ENCODE data around the gene ANXA10.

The ANXA10 gene, protein sequence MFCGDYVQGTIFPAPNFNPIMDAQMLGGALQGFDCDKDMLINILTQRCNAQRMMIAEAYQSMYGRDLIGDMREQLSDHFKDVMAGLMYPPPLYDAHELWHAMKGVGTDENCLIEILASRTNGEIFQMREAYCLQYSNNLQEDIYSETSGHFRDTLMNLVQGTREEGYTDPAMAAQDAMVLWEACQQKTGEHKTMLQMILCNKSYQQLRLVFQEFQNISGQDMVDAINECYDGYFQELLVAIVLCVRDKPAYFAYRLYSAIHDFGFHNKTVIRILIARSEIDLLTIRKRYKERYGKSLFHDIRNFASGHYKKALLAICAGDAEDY

DNA sequence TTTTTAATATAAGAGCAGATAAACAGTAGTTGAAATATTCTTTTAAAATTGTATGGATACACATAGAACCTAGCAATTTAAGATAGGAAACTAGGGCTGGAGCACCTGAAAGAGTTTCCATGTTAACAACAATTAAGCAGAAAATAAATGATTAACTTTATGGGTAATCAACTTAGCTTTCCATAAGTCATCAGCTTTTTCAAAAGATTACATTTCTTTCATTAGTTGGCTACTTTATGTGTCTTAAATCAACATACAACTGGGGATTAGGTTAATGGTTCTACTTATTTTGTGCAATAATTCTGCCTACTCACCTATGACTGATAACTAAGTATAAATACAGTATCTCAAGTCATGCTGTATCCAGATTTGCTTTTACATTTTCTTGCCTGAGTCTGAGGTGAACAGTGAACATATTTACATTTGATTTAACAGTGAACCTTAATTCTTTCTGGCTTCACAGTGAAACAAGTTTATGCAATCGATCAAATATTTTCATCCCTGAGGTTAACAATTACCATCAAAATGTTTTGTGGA is at the start of gene ANXA10:
Gene ANXA10 (plus strand): TSS at position 362 of the 537 bp plus-strand sequence. CDS start 164 bp downstream, at position 526.
- Histone ChIP-seq H3K27me3 (ENCODE audit: control insufficient read depth, insufficient read depth, low read length) (no peaks in the 10 kb centered on the region), H3K4me3 (ENCODE audit: low read length) (no peak within 1 kb of the TSS), H3K4me1 (ENCODE audit: control insufficient read depth, insufficient read depth, low read length) (no peaks in the 10 kb centered on the region), H3K27ac (ENCODE audit: low read length) (no peak within 1 kb of the TSS), H3K9me3 (ENCODE audit: control insufficient read depth, insufficient read depth, low read length) (no peaks in the 10 kb centered on the region; the same call in 1 of the 2 replicates), H3K36me3 (ENCODE audit: control insufficient read depth, insufficient read depth, low read length) (no peaks in the 10 kb centered on the region)
- WGBS (ENCODE audit: insufficient coverage, insufficient read length) = no CpG with 5 or more reads among the region's 1 CpG
- no peak for DNase-seq (ENCODE audit: low read depth, low spot score)

DNA sequence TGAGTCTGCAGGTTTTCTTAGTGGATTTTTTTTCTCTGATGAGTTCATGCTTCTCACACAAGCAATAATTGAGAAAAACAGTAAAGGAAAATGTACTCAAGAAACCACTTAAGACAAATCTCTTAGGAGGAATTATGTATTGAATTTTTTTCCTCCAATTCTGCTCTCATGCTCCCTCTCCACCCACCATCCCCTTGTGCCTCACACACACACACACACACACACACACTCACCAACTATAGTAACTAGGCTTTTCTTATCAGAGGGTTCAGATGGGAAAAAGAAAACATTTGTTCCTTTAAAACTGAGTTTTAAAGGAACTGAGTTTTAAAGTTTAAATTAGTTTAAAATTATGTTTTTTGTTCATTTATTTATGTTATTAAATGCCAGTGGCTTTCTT is 47.0 kb upstream of the ANXA10 start:
- no peak overlapping the region for H3K4me3 ChIP-seq (ENCODE audit: low read length)
- no peaks in the 10 kb centered on the region for H3K27me3 ChIP-seq (ENCODE audit: control insufficient read depth, insufficient read depth, low read length)
- H3K27ac ChIP-seq (ENCODE audit: low read length) = no peak overlapping the region
- no peaks in the 10 kb centered on the region for H3K4me1 ChIP-seq (ENCODE audit: control insufficient read depth, insufficient read depth, low read length)
- DNase-seq (ENCODE audit: low read depth, low spot score) = no peak
- H3K36me3 ChIP-seq (ENCODE audit: control insufficient read depth, insufficient read depth, low read length) = no peaks in the 10 kb centered on the region
- no peaks in the 10 kb centered on the region for H3K9me3 ChIP-seq (ENCODE audit: control insufficient read depth, insufficient read depth, low read length)

DNA sequence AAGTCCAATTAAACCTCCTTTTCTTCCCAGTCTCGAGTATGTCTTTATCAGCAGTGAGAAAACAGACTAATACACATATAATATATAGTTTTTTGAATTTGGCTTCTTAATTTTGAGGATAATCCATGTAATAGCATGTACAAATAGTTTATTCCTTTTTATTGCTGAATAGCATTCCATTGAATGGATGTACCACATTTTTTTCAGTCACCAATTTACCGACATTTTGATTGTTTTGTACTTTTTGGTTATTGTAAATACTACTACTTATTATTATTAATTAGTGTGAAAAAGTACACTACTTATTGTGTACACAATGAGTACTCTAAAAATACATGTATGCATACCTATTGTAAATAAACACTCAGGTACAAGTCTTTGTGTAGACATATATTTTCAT is 42.3 kb upstream of the ANXA10 start:
- WGBS (ENCODE audit: insufficient coverage, insufficient read length) = no CpG with 5 or more reads among the region's 2 CpGs
- no peaks in the 10 kb centered on the region for H3K9me3 ChIP-seq (ENCODE audit: control insufficient read depth, insufficient read depth, low read length)
- no peak overlapping the region for H3K27ac ChIP-seq (ENCODE audit: low read length)
- DNase-seq (ENCODE audit: low read depth, low spot score) = no peak
- H3K27me3 ChIP-seq (ENCODE audit: control insufficient read depth, insufficient read depth, low read length) = no peaks in the 10 kb centered on the region
- H3K4me1 ChIP-seq (ENCODE audit: control insufficient read depth, insufficient read depth, low read length) = no peaks in the 10 kb centered on the region
- no peaks in the 10 kb centered on the region for H3K36me3 ChIP-seq (ENCODE audit: control insufficient read depth, insufficient read depth, low read length)
- H3K4me3 ChIP-seq (ENCODE audit: low read length) = no peak overlapping the region

DNA sequence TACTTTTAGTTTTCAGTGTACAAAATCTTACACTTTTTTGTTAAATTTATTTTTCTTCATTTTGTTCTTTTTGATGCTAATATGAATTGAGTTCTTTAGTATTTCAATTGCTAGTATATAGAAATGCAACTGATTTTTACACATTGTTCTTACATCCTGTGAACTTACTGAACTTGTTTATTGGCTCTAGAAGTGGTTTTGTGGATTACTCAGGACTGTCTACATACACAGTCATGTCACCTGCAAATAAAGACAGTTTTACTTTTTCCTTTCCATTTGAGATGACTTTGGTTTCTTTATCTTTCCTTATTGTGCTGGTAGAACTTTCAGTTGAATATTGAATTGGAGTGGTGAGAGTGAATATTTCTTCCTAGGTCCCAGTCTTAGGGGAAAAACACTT is 40.8 kb upstream of the ANXA10 start:
- Histone ChIP-seq H3K27me3 (ENCODE audit: control insufficient read depth, insufficient read depth, low read length) (no peaks in the 10 kb centered on the region), H3K36me3 (ENCODE audit: control insufficient read depth, insufficient read depth, low read length) (no peaks in the 10 kb centered on the region), H3K4me1 (ENCODE audit: control insufficient read depth, insufficient read depth, low read length) (no peaks in the 10 kb centered on the region), H3K9me3 (ENCODE audit: control insufficient read depth, insufficient read depth, low read length) (no peaks in the 10 kb centered on the region), H3K27ac (ENCODE audit: low read length) (no peak overlapping the region), H3K4me3 (ENCODE audit: low read length) (no peak overlapping the region)
- no peak for DNase-seq (ENCODE audit: low read depth, low spot score)

DNA sequence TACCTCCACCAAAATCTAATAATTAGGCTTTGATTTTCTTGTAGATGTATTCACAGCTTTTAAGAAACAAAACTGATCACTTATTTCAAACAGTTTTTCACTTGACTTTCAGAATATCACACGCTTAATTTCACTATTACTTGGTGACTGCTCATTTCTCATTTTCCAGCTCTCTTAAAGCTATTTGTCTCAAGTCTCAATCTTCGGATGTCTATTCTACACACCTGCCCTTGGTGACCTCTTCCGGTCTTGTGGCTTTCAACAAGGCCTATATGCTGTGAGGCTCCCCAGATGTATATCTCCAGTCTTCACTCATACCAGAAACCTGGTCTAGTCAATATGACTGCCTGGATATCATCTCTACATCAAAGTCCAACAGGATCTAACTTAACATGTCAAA is 34.9 kb upstream of the ANXA10 start:
- DNase-seq (ENCODE audit: low read depth, low spot score) = no peak
- H3K27ac ChIP-seq (ENCODE audit: low read length) = no peak overlapping the region
- H3K27me3 ChIP-seq (ENCODE audit: control insufficient read depth, insufficient read depth, low read length) = no peaks in the 10 kb centered on the region
- WGBS (ENCODE audit: insufficient coverage, insufficient read length) = no CpG with 5 or more reads among the region's 3 CpGs
- no peaks in the 10 kb centered on the region for H3K4me1 ChIP-seq (ENCODE audit: control insufficient read depth, insufficient read depth, low read length)
- H3K36me3 ChIP-seq (ENCODE audit: control insufficient read depth, insufficient read depth, low read length) = no peaks in the 10 kb centered on the region
- H3K4me3 ChIP-seq (ENCODE audit: low read length) = no peak overlapping the region
- H3K9me3 ChIP-seq (ENCODE audit: control insufficient read depth, insufficient read depth, low read length) = no peaks in the 10 kb centered on the region

DNA sequence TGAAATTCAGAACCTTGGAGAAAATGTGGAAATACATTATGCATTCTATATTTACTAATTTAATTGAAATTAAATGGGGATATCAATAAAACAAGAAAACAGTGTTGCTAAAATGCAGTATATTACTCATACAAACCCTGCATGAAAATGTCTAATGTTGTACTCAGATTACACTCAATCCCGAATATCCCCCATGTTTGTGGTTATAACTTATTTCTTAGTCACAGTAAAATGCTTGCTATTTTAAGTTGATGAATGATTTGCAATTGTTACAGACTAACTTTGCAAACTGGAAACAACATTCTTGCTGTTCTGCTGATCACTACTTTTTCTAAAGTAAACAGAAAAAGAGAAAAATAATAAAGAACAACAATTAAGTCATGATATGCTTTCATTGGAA is 33.1 kb upstream of the ANXA10 start:
- Histone ChIP-seq H3K9me3 (ENCODE audit: control insufficient read depth, insufficient read depth, low read length) (no peaks in the 10 kb centered on the region), H3K4me1 (ENCODE audit: control insufficient read depth, insufficient read depth, low read length) (no peaks in the 10 kb centered on the region), H3K36me3 (ENCODE audit: control insufficient read depth, insufficient read depth, low read length) (no peaks in the 10 kb centered on the region), H3K4me3 (ENCODE audit: low read length) (no peak overlapping the region), H3K27me3 (ENCODE audit: control insufficient read depth, insufficient read depth, low read length) (no peaks in the 10 kb centered on the region), H3K27ac (ENCODE audit: low read length) (no peak overlapping the region)
- no CpG with 5 or more reads among the region's 1 CpG for WGBS (ENCODE audit: insufficient coverage, insufficient read length)
- no peak for DNase-seq (ENCODE audit: low read depth, low spot score)

DNA sequence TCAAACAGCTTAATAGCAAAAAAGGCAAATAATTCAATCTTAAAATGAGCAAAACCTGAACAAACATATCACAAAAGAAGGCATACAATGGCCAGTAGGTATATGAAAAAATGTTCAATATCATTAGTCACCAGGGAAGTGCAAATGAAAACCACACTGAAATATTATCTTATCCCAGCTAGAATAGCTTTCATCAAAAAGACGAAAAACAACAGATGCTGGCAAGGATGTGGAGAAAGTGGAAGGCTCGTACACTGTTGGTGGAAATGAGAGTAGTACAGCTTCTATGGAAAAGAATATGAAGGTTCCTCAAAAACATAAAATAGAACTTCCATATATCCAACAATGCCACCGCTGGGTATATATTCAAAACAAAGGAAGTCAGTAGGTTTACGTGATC is 29.3 kb upstream of the ANXA10 start:
- Histone ChIP-seq H3K9me3 (ENCODE audit: control insufficient read depth, insufficient read depth, low read length) (no peaks in the 10 kb centered on the region), H3K27me3 (ENCODE audit: control insufficient read depth, insufficient read depth, low read length) (no peaks in the 10 kb centered on the region), H3K4me3 (ENCODE audit: low read length) (no peak overlapping the region), H3K27ac (ENCODE audit: low read length) (no peak overlapping the region), H3K36me3 (ENCODE audit: control insufficient read depth, insufficient read depth, low read length) (no peaks in the 10 kb centered on the region), H3K4me1 (ENCODE audit: control insufficient read depth, insufficient read depth, low read length) (no peaks in the 10 kb centered on the region)
- DNase-seq (ENCODE audit: low read depth, low spot score) = no peak
- WGBS (ENCODE audit: insufficient coverage, insufficient read length) = no CpG with 5 or more reads among the region's 4 CpGs

DNA sequence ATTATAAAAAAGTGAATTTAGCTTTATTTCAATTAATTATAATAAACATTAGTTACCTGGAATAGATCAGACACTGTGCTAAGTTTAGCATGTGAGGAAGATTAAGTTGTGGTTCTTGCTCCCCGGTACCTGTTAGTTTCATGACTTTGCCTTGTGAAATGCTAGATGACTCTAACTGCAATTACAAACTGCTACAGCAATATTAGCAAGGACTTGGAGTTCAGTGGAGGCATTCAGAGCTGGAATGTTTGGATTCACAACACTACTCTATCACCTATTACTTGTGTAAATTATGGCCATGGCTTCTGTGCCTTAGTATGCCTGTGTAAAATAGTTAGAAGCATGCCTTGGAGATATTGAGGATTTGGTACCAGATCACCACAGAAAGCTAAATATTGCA is 21.4 kb upstream of the ANXA10 start:
- DNase-seq (ENCODE audit: low read depth, low spot score) = no peak
- no peak overlapping the region for H3K4me3 ChIP-seq (ENCODE audit: low read length)
- H3K27me3 ChIP-seq (ENCODE audit: control insufficient read depth, insufficient read depth, low read length) = no peaks in the 10 kb centered on the region
- no CpG with 5 or more reads among the region's 1 CpG for WGBS (ENCODE audit: insufficient coverage, insufficient read length)
- H3K36me3 ChIP-seq (ENCODE audit: control insufficient read depth, insufficient read depth, low read length) = no peaks in the 10 kb centered on the region
- no peaks in the 10 kb centered on the region for H3K4me1 ChIP-seq (ENCODE audit: control insufficient read depth, insufficient read depth, low read length)
- H3K9me3 ChIP-seq (ENCODE audit: control insufficient read depth, insufficient read depth, low read length) = no peaks in the 10 kb centered on the region
- H3K27ac ChIP-seq (ENCODE audit: low read length) = no peak overlapping the region

DNA sequence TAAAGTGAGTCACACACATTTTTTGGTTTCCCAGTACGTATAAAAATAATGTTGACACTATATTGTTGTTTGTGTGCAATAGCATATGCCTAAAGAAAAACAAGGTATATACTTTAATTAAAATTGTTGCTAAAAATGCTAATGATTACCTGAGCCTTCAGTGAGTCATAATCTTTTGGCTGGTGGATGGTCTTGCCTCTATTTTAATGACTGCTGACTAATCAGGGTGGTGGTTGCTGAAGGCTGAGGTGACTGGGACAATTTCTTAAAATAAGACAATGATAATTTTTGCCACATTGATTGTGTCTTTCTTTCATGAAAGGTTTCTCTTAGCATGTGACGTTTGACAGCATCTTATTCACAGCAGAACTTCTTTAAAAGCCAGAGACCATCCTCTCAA is 21.0 kb upstream of the ANXA10 start:
- Histone ChIP-seq H3K27me3 (ENCODE audit: control insufficient read depth, insufficient read depth, low read length) (no peaks in the 10 kb centered on the region), H3K4me1 (ENCODE audit: control insufficient read depth, insufficient read depth, low read length) (no peaks in the 10 kb centered on the region), H3K9me3 (ENCODE audit: control insufficient read depth, insufficient read depth, low read length) (no peaks in the 10 kb centered on the region), H3K27ac (ENCODE audit: low read length) (no peak overlapping the region), H3K36me3 (ENCODE audit: control insufficient read depth, insufficient read depth, low read length) (no peaks in the 10 kb centered on the region), H3K4me3 (ENCODE audit: low read length) (no peak overlapping the region)
- WGBS (ENCODE audit: insufficient coverage, insufficient read length) = no CpG with 5 or more reads among the region's 2 CpGs
- DNase-seq (ENCODE audit: low read depth, low spot score) = no peak

DNA sequence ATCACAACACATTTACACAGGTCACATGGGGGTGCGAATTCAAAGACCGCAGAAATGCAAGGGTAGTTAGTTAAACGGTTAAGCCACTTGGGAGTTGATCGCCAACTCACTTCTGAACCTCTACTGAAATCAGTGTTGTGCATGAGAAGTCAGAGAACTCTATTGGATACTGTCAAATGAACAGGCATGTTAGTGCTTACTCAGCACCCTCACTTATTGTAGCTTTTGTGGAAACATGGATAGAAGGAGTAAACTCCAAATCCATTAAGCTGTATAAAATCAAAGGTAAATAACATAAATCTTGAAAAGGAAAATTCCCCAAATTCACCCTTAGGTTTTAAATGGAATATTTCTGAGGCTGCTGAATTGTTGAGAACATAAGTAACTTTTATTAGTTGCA is 17.5 kb upstream of the ANXA10 start:
- Histone ChIP-seq H3K27me3 (ENCODE audit: control insufficient read depth, insufficient read depth, low read length) (no peaks in the 10 kb centered on the region), H3K4me1 (ENCODE audit: control insufficient read depth, insufficient read depth, low read length) (no peaks in the 10 kb centered on the region), H3K4me3 (ENCODE audit: low read length) (no peak overlapping the region), H3K9me3 (ENCODE audit: control insufficient read depth, insufficient read depth, low read length) (no peaks in the 10 kb centered on the region), H3K36me3 (ENCODE audit: control insufficient read depth, insufficient read depth, low read length) (no peaks in the 10 kb centered on the region), H3K27ac (ENCODE audit: low read length) (no peak overlapping the region)
- no CpG with 5 or more reads among the region's 4 CpGs for WGBS (ENCODE audit: insufficient coverage, insufficient read length)
- no peak for DNase-seq (ENCODE audit: low read depth, low spot score)

Data from iPS DF 6.9 (cell line).